K562 (cell line): Measurements from ENCODE around the gene PIEZO2. TPM values are rescaled to one million over a fixed set of nuclear protein-coding genes. Genes with fewer than 3 reads are reported as not detected.

ENCODE experiments used
- ATAC-seq: fragments of 200-7000 bp; cut with Tn5 transposase; 3 replicates; pipeline ENCODE4 v1.9.1; 2020; ENCODE audit warnings: moderate library complexity
- BruUV-seq: library from RNA; stranded (reverse); fragments of 400-500 nt; replicated peaks from 2 replicates; lab custom pipeline; 2021; lab: Mats Ljungman, UMichigan
- CTCF ChIA-PET: fragments of 300-600 bp; formaldehyde crosslinking; extraction: SDS; loops from one replicate; lab custom pipeline; 2021; ENCODE audit warnings: low intra/inter-chr PET ratio; lab: Yijun Ruan, JAX
- POLR2A ChIA-PET: fragments of 300-600, 350-650 bp; sonication (Branson Sonifier 250); formaldehyde crosslinking; extraction: SDS; loops from one replicate; lab custom pipeline; 2021; ENCODE audit warnings: antibody characterized with exemption, inconsistent platforms; lab: Yijun Ruan, JAX
- DNase-seq, 4 experiments: peaks; one replicate each; pipeline versions ENCODE4 v3.0.0 to v3.0.0-alpha.2; 2011 to 2018; ENCODE audit warnings: low spot score in 3 of 4, mixed read lengths in 3 of 4; ENCODE audit errors: extremely low read depth in 1 of 4
- FAIRE-seq: peaks from 2 replicates; lab custom pipeline; 2011; peaks lifted over from hg19 to GRCh38; lab: Jason Lieb, UNC
- H2AFZ ChIP-seq: 2 replicates; pipeline ENCODE4 v1.6.0; 2011; ENCODE audit warnings: low read depth, low read length, control low read depth, inconsistent platforms
- H3K27ac ChIP-seq: fragments of 200-600 bp; 3 replicates; pipeline ENCODE4 v1.8.0; 2011; ENCODE audit warnings: low read depth, mild to moderate bottlenecking, control low read depth, inconsistent platforms, low read length, moderate library complexity, mixed read lengths; ENCODE audit errors: extremely low read depth
- H3K27me3 ChIP-seq, 2 experiments: fragments of 300-600 bp in 1 of 2; 2 replicates in 1 of 2; 3 replicates in 1 of 2; pipeline versions ENCODE4 v1.6.0 to v1.8.0; 2011; ENCODE audit warnings: inconsistent platforms in 2 of 2, low read length in 2 of 2, mild to moderate bottlenecking in 1 of 2, mixed read lengths in 1 of 2, moderate library complexity in 1 of 2; ENCODE audit not compliant: control insufficient read depth in 2 of 2, insufficient read depth in 2 of 2
- H3K36me3 ChIP-seq: fragments of 300-600 bp; 3 replicates; pipeline ENCODE4 v1.8.0; 2011; ENCODE audit warnings: mild to moderate bottlenecking, low read length, inconsistent platforms; ENCODE audit not compliant: control insufficient read depth, insufficient read depth
- H3K4me1 ChIP-seq, 2 experiments: fragments of 200-600 bp in 1 of 2; replicated peaks in 1 of 2; 2 replicates in 1 of 2; 3 replicates in 1 of 2; pipeline versions ENCODE4 v1.5.1 to v1.8.0; 2011; ENCODE audit warnings: inconsistent platforms in 2 of 2, low read length in 2 of 2, mild to moderate bottlenecking in 1 of 2, mixed read lengths in 1 of 2, moderate library complexity in 1 of 2; ENCODE audit not compliant: control insufficient read depth in 2 of 2, insufficient read depth in 2 of 2
- H3K4me2 ChIP-seq: 2 replicates; pipeline ENCODE4 v1.6.1; 2011; ENCODE audit warnings: low read length, control low read depth, inconsistent platforms, mixed read lengths; ENCODE audit not compliant: insufficient read depth
- H3K4me3 ChIP-seq: fragments of 200-600 bp; sonication (generic), shearing (Covaris generic); 2 replicates; pipeline ENCODE4 v1.5.1; 2016; ENCODE audit warnings: control low read depth, inconsistent platforms
- H3K79me2 ChIP-seq: fragments of 200-600 bp; 3 replicates; pipeline ENCODE4 v1.8.0; 2011; ENCODE audit warnings: low read length, inconsistent platforms; ENCODE audit not compliant: control insufficient read depth, insufficient read depth
- H3K9ac ChIP-seq, 2 experiments: 2 replicates each; pipeline versions ENCODE4 v1.6.0 to v1.6.1; 2011; ENCODE audit warnings: low read depth in 2 of 2, low read length in 2 of 2, control low read depth in 1 of 2, inconsistent platforms in 1 of 2, mild to moderate bottlenecking in 1 of 2, mixed read lengths in 1 of 2; ENCODE audit not compliant: insufficient read depth in 1 of 2
- H3K9me1 ChIP-seq: one replicate; pipeline ENCODE4 v1.6.0; 2011; ENCODE audit warnings: inconsistent platforms, mild to moderate bottlenecking, low read length, moderate library complexity; ENCODE audit not compliant: control insufficient read depth, insufficient read depth
- H3K9me3 ChIP-seq: replicated peaks from 2 replicates; pipeline ENCODE4 v1.5.1; 2011; ENCODE audit warnings: low read depth, low read length, inconsistent platforms; ENCODE audit not compliant: control insufficient read depth, insufficient read depth
- H4K20me1 ChIP-seq: replicated peaks from 2 replicates; pipeline ENCODE4 v1.6.1; 2011; ENCODE audit warnings: low read length, inconsistent platforms, mixed read lengths; ENCODE audit not compliant: control insufficient read depth, insufficient read depth
- RAD21 ChIP-seq, 2 experiments: fragments of 250-450 bp in 1 of 2; fragments of 450-650 bp in 1 of 2; sonication (Bioruptor Pico) in 1 of 2; formaldehyde crosslinking in 1 of 2; IDR thresholded peaks in 1 of 2; conservative IDR thresholded peaks in 1 of 2; 2 replicates each; pipeline versions ENCODE4 v1.4.0 to v1.8.0; 2020 to 2022; ENCODE audit warnings: mild to moderate bottlenecking in 2 of 2, moderate library complexity in 1 of 2
- RBM34 ChIP-seq: fragments of 200-400 bp; formaldehyde crosslinking; IDR thresholded peaks from 2 replicates; pipeline ENCODE4 v1.6.1; 2018; ENCODE audit warnings: low read length, borderline replicate concordance; ENCODE audit not compliant: insufficient read depth
- RFX5 ChIP-seq: IDR thresholded peaks from 2 replicates; pipeline ENCODE4 v1.6.1; 2011; ENCODE audit warnings: low read depth, mild to moderate bottlenecking, improper control_type of control experiment, low read length
- SMC3 ChIP-seq: conservative IDR thresholded peaks from 2 replicates; pipeline ENCODE4 v1.6.1; 2011; ENCODE audit warnings: low read depth, low read length, improper control_type of control experiment; ENCODE audit not compliant: insufficient read depth
- WGBS: fragments of 100-300 bp; shearing (Covaris generic); methylation state at CpG from one replicate; pipeline ENCODE4 v1.1.6; 2016; ENCODE audit warnings: low coverage, mixed read lengths; ENCODE audit not compliant: insufficient coverage; ENCODE audit errors: missing lambda C conversion rate; 5-methylcytosine and 5-hydroxymethylcytosine counted together
- in situ Hi-C: fragments of 300-500 bp; cut with MboI; formaldehyde crosslinking; loops from 4 replicates; pipeline ENCODE4 v1.15.0; 2018; ENCODE audit warnings: inconsistent platforms, mixed read lengths
- intact Hi-C: fragments of 100-400 bp; cut with micrococcal nuclease; formaldehyde crosslinking; loops from 2 replicates; pipeline ENCODE4 v1.14.2; 2022
- polyA plus RNA-seq, 8 experiments: library from polyadenylated mRNA; depleted of rRNA in 4 of 8; stranded (reverse) in 5 of 8; unstranded in 3 of 8; fragments of >200 nt; fragmentation: Nextera tagmentation in 2 of 8; fragmentation: Illumina TruSeq in 1 of 8; extraction: Ambion mirVana in 2 of 8; extraction: Trizol in 1 of 8; gene quantifications; 2 replicates each; pipeline versions ENCODE4 v1.2.1 to v1.2.3, GENCODE V29; 2011 to 2014; ENCODE audit warnings: inconsistent platforms in 1 of 8, missing spikeins in 1 of 8
- total RNA-seq, 7 experiments: library from RNA; depleted of rRNA in 6 of 7; stranded (reverse); fragments of >200 nt in 6 of 7; fragmentation: Illumina TruSeq in 2 of 7; extraction: Trizol in 2 of 7; gene quantifications; 2 replicates each; pipeline versions ENCODE4 v1.2.1 to v1.2.3, GENCODE V29; 2011 to 2021; ENCODE audit warnings: low replicate concordance in 1 of 7
- TF ChIP-seq, protein P1 (sequence below), 2 experiments: fragments of 450-650 bp; formaldehyde crosslinking in 1 of 2; IDR thresholded peaks; 2 replicates each; pipeline versions ENCODE4 v1.4.0 to v1.6.1; 2014 to 2020; ENCODE audit warnings: mild to moderate bottlenecking in 2 of 2, borderline replicate concordance in 1 of 2, low read depth in 1 of 2
- TF ChIP-seq, protein P2 (sequence below), 3 experiments: IDR thresholded peaks in 2 of 3; conservative IDR thresholded peaks in 1 of 3; 2 replicates each; pipeline ENCODE4 v1.5.1; 2011 to 2012; ENCODE audit warnings: low read length in 3 of 3, mild to moderate bottlenecking in 3 of 3, control low read depth in 2 of 3, improper control_type of control experiment in 1 of 3, inconsistent platforms in 1 of 3, low read depth in 1 of 3, mixed read lengths in 1 of 3, moderate library complexity in 1 of 3; ENCODE audit not compliant: insufficient read depth in 2 of 3

Gene PIEZO2
- total and polyA plus RNA-seq, 9 of the 15 experiments (the other 6 are each of a cell fraction or from before 2014, with no cell fraction given) = 0.54 to 4.1 (median 2.0) TPM

DNA sequence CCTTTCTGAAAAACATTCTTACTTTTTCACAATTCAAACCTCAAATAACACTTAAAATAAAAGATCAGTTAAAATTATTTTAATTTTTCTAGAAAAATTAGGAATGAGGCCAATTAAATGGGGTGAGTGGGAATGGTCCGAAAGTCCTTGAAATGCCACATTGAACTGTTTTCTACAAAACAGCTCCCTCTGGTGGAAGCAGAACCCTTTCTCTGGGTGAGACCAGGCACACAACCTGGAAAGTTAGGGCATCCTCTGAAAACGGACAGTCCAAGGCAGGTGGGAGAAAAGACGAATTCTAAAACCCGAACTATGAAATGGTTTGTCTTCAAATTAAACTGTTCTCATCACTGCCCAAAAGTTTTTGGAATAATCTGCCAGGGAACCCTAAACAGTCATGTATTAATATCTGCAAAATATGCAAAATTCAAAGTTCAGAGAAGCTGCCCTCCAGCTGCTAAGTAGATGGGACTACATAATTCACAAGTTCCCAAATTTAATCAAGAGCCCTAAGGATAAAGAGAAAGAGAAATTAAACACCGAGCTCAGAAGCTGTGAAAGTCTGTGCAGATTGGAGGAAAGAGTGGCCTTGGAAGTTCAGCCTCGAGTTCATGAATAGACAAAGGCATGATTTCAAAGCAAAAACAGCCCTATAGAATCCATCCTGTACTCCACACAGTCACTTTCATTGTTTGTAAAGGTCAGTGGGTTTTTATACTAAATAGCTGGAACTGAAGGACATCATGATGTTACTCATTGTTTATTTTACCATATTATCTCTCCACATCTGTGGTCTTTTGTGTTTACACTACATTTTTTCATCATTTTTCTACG lies 108.3 kb downstream of the PIEZO2 start:
- in situ Hi-C loops = no loop called here
- TF ChIP-seq RBM34 = no peak
- peak; percentile 37 to 50 for TF ChIP-seq RAD21 (CRISPR knock-in tag; conservative IDR thresholded peaks at IDR 0.05 in 1 of 2, IDR thresholded peaks at IDR 0.05 in 1 of 2)
- TF ChIP-seq SMC3 = peak; percentile 66
- TF ChIP-seq, protein P1, sequence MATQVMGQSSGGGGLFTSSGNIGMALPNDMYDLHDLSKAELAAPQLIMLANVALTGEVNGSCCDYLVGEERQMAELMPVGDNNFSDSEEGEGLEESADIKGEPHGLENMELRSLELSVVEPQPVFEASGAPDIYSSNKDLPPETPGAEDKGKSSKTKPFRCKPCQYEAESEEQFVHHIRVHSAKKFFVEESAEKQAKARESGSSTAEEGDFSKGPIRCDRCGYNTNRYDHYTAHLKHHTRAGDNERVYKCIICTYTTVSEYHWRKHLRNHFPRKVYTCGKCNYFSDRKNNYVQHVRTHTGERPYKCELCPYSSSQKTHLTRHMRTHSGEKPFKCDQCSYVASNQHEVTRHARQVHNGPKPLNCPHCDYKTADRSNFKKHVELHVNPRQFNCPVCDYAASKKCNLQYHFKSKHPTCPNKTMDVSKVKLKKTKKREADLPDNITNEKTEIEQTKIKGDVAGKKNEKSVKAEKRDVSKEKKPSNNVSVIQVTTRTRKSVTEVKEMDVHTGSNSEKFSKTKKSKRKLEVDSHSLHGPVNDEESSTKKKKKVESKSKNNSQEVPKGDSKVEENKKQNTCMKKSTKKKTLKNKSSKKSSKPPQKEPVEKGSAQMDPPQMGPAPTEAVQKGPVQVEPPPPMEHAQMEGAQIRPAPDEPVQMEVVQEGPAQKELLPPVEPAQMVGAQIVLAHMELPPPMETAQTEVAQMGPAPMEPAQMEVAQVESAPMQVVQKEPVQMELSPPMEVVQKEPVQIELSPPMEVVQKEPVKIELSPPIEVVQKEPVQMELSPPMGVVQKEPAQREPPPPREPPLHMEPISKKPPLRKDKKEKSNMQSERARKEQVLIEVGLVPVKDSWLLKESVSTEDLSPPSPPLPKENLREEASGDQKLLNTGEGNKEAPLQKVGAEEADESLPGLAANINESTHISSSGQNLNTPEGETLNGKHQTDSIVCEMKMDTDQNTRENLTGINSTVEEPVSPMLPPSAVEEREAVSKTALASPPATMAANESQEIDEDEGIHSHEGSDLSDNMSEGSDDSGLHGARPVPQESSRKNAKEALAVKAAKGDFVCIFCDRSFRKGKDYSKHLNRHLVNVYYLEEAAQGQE (IDR thresholded peaks at IDR 0.05; ENCODE audit: borderline replicate concordance) = peak; percentile 29; the same call in 1 of the 2 replicates
- TF ChIP-seq, protein P1 (CRISPR knock-in tag; IDR thresholded peaks at IDR 0.05; ENCODE audit: low read depth) = no peak
- no peak for TF ChIP-seq RFX5
- TF ChIP-seq, protein P2, sequence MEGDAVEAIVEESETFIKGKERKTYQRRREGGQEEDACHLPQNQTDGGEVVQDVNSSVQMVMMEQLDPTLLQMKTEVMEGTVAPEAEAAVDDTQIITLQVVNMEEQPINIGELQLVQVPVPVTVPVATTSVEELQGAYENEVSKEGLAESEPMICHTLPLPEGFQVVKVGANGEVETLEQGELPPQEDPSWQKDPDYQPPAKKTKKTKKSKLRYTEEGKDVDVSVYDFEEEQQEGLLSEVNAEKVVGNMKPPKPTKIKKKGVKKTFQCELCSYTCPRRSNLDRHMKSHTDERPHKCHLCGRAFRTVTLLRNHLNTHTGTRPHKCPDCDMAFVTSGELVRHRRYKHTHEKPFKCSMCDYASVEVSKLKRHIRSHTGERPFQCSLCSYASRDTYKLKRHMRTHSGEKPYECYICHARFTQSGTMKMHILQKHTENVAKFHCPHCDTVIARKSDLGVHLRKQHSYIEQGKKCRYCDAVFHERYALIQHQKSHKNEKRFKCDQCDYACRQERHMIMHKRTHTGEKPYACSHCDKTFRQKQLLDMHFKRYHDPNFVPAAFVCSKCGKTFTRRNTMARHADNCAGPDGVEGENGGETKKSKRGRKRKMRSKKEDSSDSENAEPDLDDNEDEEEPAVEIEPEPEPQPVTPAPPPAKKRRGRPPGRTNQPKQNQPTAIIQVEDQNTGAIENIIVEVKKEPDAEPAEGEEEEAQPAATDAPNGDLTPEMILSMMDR (IDR thresholded peaks at IDR 0.05 in 2 of 3, conservative IDR thresholded peaks at IDR 0.05 in 1 of 3; ENCODE audit: insufficient read depth in 2 of 3, low read depth in 1 of 3, low read length in 3 of 3) = peak; percentile 54 to 69 (median 57)
- TF ChIP-seq, all 486 proteins: peak for 4
- Histone ChIP-seq H2AFZ (no peak overlapping the region), H4K20me1 (no peaks in the 10 kb centered on the region; the same call in none of the 2 replicates), H3K27ac (no peak overlapping the region), H3K4me3 (no peak overlapping the region), H3K79me2 (no peaks in the 10 kb centered on the region), H3K27me3 (no peaks in the 10 kb centered on the region), H3K4me2 (no peak overlapping the region), H3K9ac (no peak overlapping the region), H3K9me1 (no peaks in the 10 kb centered on the region), H3K36me3 (no peaks in the 10 kb centered on the region), H3K4me1 (no peaks in the 10 kb centered on the region), H3K9me3 (no peaks in the 10 kb centered on the region)
- ChIA-PET CTCF (interaction anchor here (0.5 to 0.8 kb wide), 2 partner anchors 17 to 190 kb away, joined by 4 to 9 read pairs; no protein-coding TSS in a partner anchor), POLR2A (interaction anchor here (0.6 kb wide), 1 partner anchor 1009 kb away, joined by 3 read pairs; no protein-coding TSS in a partner anchor)
- intact Hi-C loops = loop anchor here (1.0 to 5.0 kb wide), 2 partner anchors 190 to 254 kb away; no protein-coding TSS in a partner anchor
- no TSS peak for BruUV-seq
- FAIRE-seq (peak; percentile 88), ATAC-seq (peak; percentile 76), DNase-seq (peak; percentile 40 to 47 (median 42))
- 1% methylated on average over 7 of the region's 7 CpGs for WGBS
